NCI-H2081 treated with DMSO at 0.1 percent for 48 hours (cell line): Measurements from ENCODE around the gene VCP.

ENCODE experiments used
- DNase-seq: peaks from one replicate; lab custom pipeline; 2025; lab: John Stamatoyannopoulos, UW

Gene VCP

GRCh38 chr9:35014517-35014916, 57.9 kb downstream of the VCP start:
- DNase-seq = no peak

- DNase-seq = no peak
These were observed 62.0 kb downstream of the VCP start for GRCh38 chr9:35010351-35010958.
